Measurements from ENCODE around the gene CTSH. TPM values are rescaled to one million over a fixed set of nuclear protein-coding genes. Genes with fewer than 3 reads are reported as not detected.

CTSH gene
- total and polyA plus RNA-seq, 2 of the 13 experiments (the other 11 are each of a cell fraction or from before 2014, with no cell fraction given), result 265 to 653 TPM

DNA sequence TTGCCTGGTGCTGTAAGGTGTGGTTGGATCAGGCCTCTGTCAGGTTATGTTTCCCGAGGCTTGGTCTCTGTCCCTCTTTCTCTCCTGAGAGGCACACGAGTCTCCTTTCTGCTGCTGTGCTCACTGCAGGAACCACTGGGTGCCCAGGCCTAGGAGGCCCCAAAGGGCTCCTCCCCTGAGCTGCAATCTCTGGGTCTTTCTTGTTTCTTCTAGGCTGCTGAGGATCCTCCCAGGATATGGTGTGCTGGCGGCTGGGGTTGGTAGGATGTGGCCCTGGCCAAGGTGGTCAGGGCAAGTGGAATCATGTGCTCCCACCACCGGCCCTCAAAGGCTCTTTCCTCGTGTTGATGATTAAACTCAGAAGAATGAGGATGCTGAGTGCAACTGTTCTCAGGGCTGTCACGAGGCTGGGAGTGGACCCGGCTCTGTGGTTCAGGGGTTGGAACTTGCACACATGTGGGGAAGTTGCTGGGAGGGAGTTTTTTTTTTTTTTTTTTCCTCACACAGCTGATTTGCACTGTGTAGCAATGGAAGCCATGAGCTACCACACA is 43.6 kb upstream of the CTSH start (continued):
- TF ChIP-seq, protein P1, sequence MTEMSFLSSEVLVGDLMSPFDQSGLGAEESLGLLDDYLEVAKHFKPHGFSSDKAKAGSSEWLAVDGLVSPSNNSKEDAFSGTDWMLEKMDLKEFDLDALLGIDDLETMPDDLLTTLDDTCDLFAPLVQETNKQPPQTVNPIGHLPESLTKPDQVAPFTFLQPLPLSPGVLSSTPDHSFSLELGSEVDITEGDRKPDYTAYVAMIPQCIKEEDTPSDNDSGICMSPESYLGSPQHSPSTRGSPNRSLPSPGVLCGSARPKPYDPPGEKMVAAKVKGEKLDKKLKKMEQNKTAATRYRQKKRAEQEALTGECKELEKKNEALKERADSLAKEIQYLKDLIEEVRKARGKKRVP (CRISPR knock-in tag; IDR thresholded peaks at IDR 0.05), result peak in 1 of 2 experiments; percentile 61; a peak in 1 of 4 replicates
- peak; percentile 89 for TF ChIP-seq ZFX (CRISPR knock-in tag; IDR thresholded peaks at IDR 0.05; ENCODE audit: low read depth)
- TF ChIP-seq ZNF788 (CRISPR knock-in tag; IDR thresholded peaks at IDR 0.05; ENCODE audit: borderline replicate concordance), result 0 out of 2 replicates have a peak, but pooled peaks have one; percentile 49
- TF ChIP-seq, protein P2, sequence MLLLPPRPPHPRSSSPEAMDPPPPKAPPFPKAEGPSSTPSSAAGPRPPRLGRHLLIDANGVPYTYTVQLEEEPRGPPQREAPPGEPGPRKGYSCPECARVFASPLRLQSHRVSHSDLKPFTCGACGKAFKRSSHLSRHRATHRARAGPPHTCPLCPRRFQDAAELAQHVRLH (CRISPR knock-in tag; IDR thresholded peaks at IDR 0.05; ENCODE audit: borderline replicate concordance, low read depth), result peak; percentile 81; the same call in 1 of the 2 replicates
- no peak for TF ChIP-seq SYNCRIP (IDR thresholded peaks at IDR 0.05; ENCODE audit: insufficient read depth, low read depth, low read length)
- TF ChIP-seq, protein P3, sequence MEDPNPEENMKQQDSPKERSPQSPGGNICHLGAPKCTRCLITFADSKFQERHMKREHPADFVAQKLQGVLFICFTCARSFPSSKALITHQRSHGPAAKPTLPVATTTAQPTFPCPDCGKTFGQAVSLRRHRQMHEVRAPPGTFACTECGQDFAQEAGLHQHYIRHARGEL (CRISPR knock-in tag; IDR thresholded peaks at IDR 0.05), result no peak
- TF ChIP-seq SNAPC2 (CRISPR knock-in tag; IDR thresholded peaks at IDR 0.05), result peak; percentile 89; the same call in 1 of the 2 replicates
- no peak for TF ChIP-seq U2AF1 (optimal IDR thresholded peaks at IDR 0.05; ENCODE audit: low read depth, low read length)
- TF ChIP-seq TCF7L2 (IDR thresholded peaks at IDR 0.05; ENCODE audit: low read depth, low read length), result no peak
- TF ChIP-seq ZNF605 (CRISPR knock-in tag; IDR thresholded peaks at IDR 0.05), result peak; percentile 92; the same call in 1 of the 2 replicates
- TF ChIP-seq ZBTB20 (CRISPR knock-in tag; IDR thresholded peaks at IDR 0.05; ENCODE audit: borderline replicate concordance, low read depth), result peak; percentile 93; the same call in 1 of the 2 replicates
- TF ChIP-seq ZNF552 (CRISPR knock-in tag; IDR thresholded peaks at IDR 0.05; ENCODE audit: borderline replicate concordance), result no peak; the same call in 1 of the 2 replicates
- TF ChIP-seq DMAP1 (CRISPR knock-in tag; IDR thresholded peaks at IDR 0.05), result peak; percentile 88
- no peak; the same call in 1 of the 2 replicates for TF ChIP-seq ZSCAN20 (CRISPR knock-in tag; IDR thresholded peaks at IDR 0.05; ENCODE audit: borderline replicate concordance)
- no peak for TF ChIP-seq CREB1 (IDR thresholded peaks at IDR 0.05)
- no peak for TF ChIP-seq CREB1 (CRISPR knock-in tag; IDR thresholded peaks at IDR 0.05)
- no peak for TF ChIP-seq HNRNPUL1 (IDR thresholded peaks at IDR 0.05; ENCODE audit: low read depth, low read length)
- no peak for TF ChIP-seq CCDC6 (CRISPR knock-in tag; IDR thresholded peaks at IDR 0.05)
- TF ChIP-seq ZNF24 (IDR thresholded peaks at IDR 0.05), result no peak
- TF ChIP-seq, protein P4, sequence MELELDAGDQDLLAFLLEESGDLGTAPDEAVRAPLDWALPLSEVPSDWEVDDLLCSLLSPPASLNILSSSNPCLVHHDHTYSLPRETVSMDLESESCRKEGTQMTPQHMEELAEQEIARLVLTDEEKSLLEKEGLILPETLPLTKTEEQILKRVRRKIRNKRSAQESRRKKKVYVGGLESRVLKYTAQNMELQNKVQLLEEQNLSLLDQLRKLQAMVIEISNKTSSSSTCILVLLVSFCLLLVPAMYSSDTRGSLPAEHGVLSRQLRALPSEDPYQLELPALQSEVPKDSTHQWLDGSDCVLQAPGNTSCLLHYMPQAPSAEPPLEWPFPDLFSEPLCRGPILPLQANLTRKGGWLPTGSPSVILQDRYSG (CRISPR knock-in tag; IDR thresholded peaks at IDR 0.05), result no peak
- TF ChIP-seq ZBTB38 (CRISPR knock-in tag; IDR thresholded peaks at IDR 0.05), result peak; percentile 44
- TF ChIP-seq ZNF282 (IDR thresholded peaks at IDR 0.05; ENCODE audit: partially characterized antibody), result no peak
- peak; percentile 42; the same call in 1 of the 2 replicates for TF ChIP-seq TAF1 (CRISPR knock-in tag; IDR thresholded peaks at IDR 0.05)
- no peak for TF ChIP-seq ZNF382 (CRISPR knock-in tag; IDR thresholded peaks at IDR 0.05; ENCODE audit: borderline replicate concordance)
- TF ChIP-seq, protein P5, sequence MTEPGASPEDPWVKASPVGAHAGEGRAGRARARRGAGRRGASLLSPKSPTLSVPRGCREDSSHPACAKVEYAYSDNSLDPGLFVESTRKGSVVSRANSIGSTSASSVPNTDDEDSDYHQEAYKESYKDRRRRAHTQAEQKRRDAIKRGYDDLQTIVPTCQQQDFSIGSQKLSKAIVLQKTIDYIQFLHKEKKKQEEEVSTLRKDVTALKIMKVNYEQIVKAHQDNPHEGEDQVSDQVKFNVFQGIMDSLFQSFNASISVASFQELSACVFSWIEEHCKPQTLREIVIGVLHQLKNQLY (CRISPR knock-in tag; IDR thresholded peaks at IDR 0.05), result peak; percentile 96
- TF ChIP-seq, protein P6, sequence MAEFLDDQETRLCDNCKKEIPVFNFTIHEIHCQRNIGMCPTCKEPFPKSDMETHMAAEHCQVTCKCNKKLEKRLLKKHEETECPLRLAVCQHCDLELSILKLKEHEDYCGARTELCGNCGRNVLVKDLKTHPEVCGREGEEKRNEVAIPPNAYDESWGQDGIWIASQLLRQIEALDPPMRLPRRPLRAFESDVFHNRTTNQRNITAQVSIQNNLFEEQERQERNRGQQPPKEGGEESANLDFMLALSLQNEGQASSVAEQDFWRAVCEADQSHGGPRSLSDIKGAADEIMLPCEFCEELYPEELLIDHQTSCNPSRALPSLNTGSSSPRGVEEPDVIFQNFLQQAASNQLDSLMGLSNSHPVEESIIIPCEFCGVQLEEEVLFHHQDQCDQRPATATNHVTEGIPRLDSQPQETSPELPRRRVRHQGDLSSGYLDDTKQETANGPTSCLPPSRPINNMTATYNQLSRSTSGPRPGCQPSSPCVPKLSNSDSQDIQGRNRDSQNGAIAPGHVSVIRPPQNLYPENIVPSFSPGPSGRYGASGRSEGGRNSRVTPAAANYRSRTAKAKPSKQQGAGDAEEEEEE (CRISPR knock-in tag; IDR thresholded peaks at IDR 0.05; ENCODE audit: borderline replicate concordance), result no peak
